Neural progenitor cell (in vitro differentiated cells): ENCODE data around the gene CCNT1. TPM values are rescaled to one million over a fixed set of nuclear protein-coding genes. Genes with fewer than 3 reads are reported as not detected.

Source experiments
- DNase-seq: peaks from one replicate; pipeline ENCODE4 v3.0.0-alpha.2; 2016; ENCODE audit warnings: low spot score
- H2AFZ ChIP-seq: fragments of 200-600 bp; sonication (generic); replicated peaks from 2 replicates; pipeline ENCODE4 v1.6.1; 2016; ENCODE audit warnings: antibody characterized with exemption
- H3F3A ChIP-seq: fragments of 200-600 bp; sonication (generic); 2 replicates; pipeline ENCODE4 v1.6.1; 2016; ENCODE audit warnings: antibody characterized with exemption, low read depth
- H3K27ac ChIP-seq: fragments of 200-600 bp; sonication (generic); 2 replicates; pipeline ENCODE4 v1.5.1; 2016; ENCODE audit warnings: mild to moderate bottlenecking
- H3K27me3 ChIP-seq: fragments of 200-600 bp; sonication (generic); 2 replicates; pipeline ENCODE4 v1.6.1; 2016; ENCODE audit warnings: mild to moderate bottlenecking, moderate library complexity
- H3K36me3 ChIP-seq: fragments of 200-600 bp; sonication (generic); 2 replicates; pipeline ENCODE4 v1.5.1; 2016
- H3K4me1 ChIP-seq: fragments of 200-600 bp; sonication (generic); 2 replicates; pipeline ENCODE4 v1.6.1; 2016; ENCODE audit warnings: mixed run types
- H3K4me2 ChIP-seq: fragments of 200-600 bp; sonication (generic); 2 replicates; pipeline ENCODE4 v1.6.1; 2016
- H3K4me3 ChIP-seq: fragments of 200-600 bp; sonication (generic); 2 replicates; pipeline ENCODE4 v1.5.1; 2016
- H3K79me2 ChIP-seq: fragments of 200-600 bp; sonication (generic); 2 replicates; pipeline ENCODE4 v1.6.1; 2016; ENCODE audit warnings: low read depth
- H3K9ac ChIP-seq: fragments of 200-600 bp; sonication (generic); 2 replicates; pipeline ENCODE4 v1.6.1; 2016
- H3K9me3 ChIP-seq: fragments of 200-600 bp; sonication (generic); 2 replicates; pipeline ENCODE4 v1.5.1; 2016; ENCODE audit warnings: low read depth
- H4K20me1 ChIP-seq: fragments of 200-600 bp; sonication (generic); 2 replicates; pipeline ENCODE4 v1.6.1; 2016; ENCODE audit warnings: low read depth
- H3K27ac Mint-ChIP-seq: 3 replicates; pipeline ENCODE4 v1.8.0; 2021; ENCODE audit warnings: mixed read lengths
- H3K27me3 Mint-ChIP-seq: 2 replicates; pipeline ENCODE4 v1.8.0; 2022; ENCODE audit warnings: low read depth, mild to moderate bottlenecking, inconsistent platforms, moderate library complexity, mixed read lengths; ENCODE audit not compliant: insufficient read depth
- H3K36me3 Mint-ChIP-seq: 3 replicates; pipeline ENCODE4 v1.8.0; 2021; ENCODE audit warnings: mixed read lengths
- H3K4me1 Mint-ChIP-seq: 3 replicates; pipeline ENCODE4 v1.8.0; 2021; ENCODE audit warnings: mixed read lengths
- H3K4me3 Mint-ChIP-seq: 3 replicates; pipeline ENCODE4 v1.8.0; 2021; ENCODE audit warnings: mild to moderate bottlenecking, moderate library complexity, mixed read lengths
- H3K9me3 Mint-ChIP-seq: 3 replicates; pipeline ENCODE4 v1.8.0; 2020; ENCODE audit warnings: mixed read lengths
- CTCF ChIP-seq: fragments of 200-600 bp; sonication (generic); IDR thresholded peaks from 2 replicates; pipeline ENCODE4 v1.5.1; 2017; ENCODE audit warnings: antibody characterized with exemption, mild to moderate bottlenecking
- EZH2 ChIP-seq: fragments of 200-600 bp; sonication (generic); IDR thresholded peaks from 2 replicates; pipeline ENCODE4 v1.6.1; 2017; ENCODE audit warnings: antibody characterized with exemption, mild to moderate bottlenecking, moderate library complexity
- EZH2phosphoT487 ChIP-seq: fragments of 200-600 bp; sonication (generic); IDR thresholded peaks from 2 replicates; pipeline ENCODE4 v1.6.1; 2017; ENCODE audit warnings: antibody characterized with exemption
- total RNA-seq: library from RNA; depleted of rRNA; stranded (reverse); fragments of >200 nt; gene quantifications from 2 replicates; pipeline ENCODE4 v1.2.3, GENCODE V29; 2015; ENCODE audit warnings: low replicate concordance

The CCNT1 gene
- total RNA-seq, 1 donor from 2014 or later, result 64.2 TPM

- Mint-ChIP-seq H3K36me3 (peaks cover 23% of the 10 kb centered on the region), H3K4me3 (no peak overlapping the region), H3K4me1 (no peaks in the 10 kb centered on the region), H3K9me3 (no peaks in the 10 kb centered on the region), H3K27ac (no peak overlapping the region), H3K27me3 (peaks cover 2% of the 10 kb centered on the region)
- no peaks in the 10 kb centered on the region for H3K27me3 ChIP-seq
- peaks cover 21% of the 10 kb centered on the region for H3K79me2 ChIP-seq
- no peaks in the 10 kb centered on the region for H3K4me1 ChIP-seq
- H3F3A ChIP-seq, result peaks cover 15% of the 10 kb centered on the region
- no peak for DNase-seq
- peaks cover 4% of the 10 kb centered on the region for H3K36me3 ChIP-seq
- H3K4me2 ChIP-seq, result no peak overlapping the region
- peaks cover 20% of the 10 kb centered on the region for H4K20me1 ChIP-seq
- no peak overlapping the region for H2AFZ ChIP-seq
- H3K9ac ChIP-seq, result no peak overlapping the region
- TF ChIP-seq CTCF (no peak), EZH2 (no peak), EZH2phosphoT487 (no peak)
- no peaks in the 10 kb centered on the region for H3K9me3 ChIP-seq
- no peak overlapping the region for H3K4me3 ChIP-seq
- no peak overlapping the region for H3K27ac ChIP-seq
Measured at GRCh38 chr12:48688836-48689235, 27.7 kb downstream of the CCNT1 start.

GRCh38 chr12:48687592-48687991, 28.9 kb downstream of the CCNT1 start:
- no peak for DNase-seq
- no peak overlapping the region for H3K27ac Mint-ChIP-seq
- H3K4me1 ChIP-seq, result no peaks in the 10 kb centered on the region

GRCh38 chr12:48686615-48687334, 29.7 kb downstream of the CCNT1 start:
- peaks cover 15% of the 10 kb centered on the region for H3F3A ChIP-seq
- H3K4me1 Mint-ChIP-seq, result no peaks in the 10 kb centered on the region
- no peak overlapping the region for H3K9ac ChIP-seq
- H3K36me3 Mint-ChIP-seq, result peaks cover 12% of the 10 kb centered on the region
- no peak for DNase-seq
- peaks cover 17% of the 10 kb centered on the region for H4K20me1 ChIP-seq
- H3K9me3 Mint-ChIP-seq, result no peaks in the 10 kb centered on the region
- no peaks in the 10 kb centered on the region for H3K4me1 ChIP-seq
- peaks cover 12% of the 10 kb centered on the region for H3K79me2 ChIP-seq
- no peaks in the 10 kb centered on the region for H3K9me3 ChIP-seq
- TF ChIP-seq EZH2phosphoT487 (no peak), EZH2 (no peak), CTCF (no peak)
- no peak overlapping the region for H3K27ac Mint-ChIP-seq
- H3K4me2 ChIP-seq, result no peak overlapping the region
- peaks cover 4% of the 10 kb centered on the region for H3K36me3 ChIP-seq
- H2AFZ ChIP-seq, result no peak overlapping the region
- no peak overlapping the region for H3K4me3 ChIP-seq
- H3K27ac ChIP-seq, result no peak overlapping the region
- peaks cover 10% of the 10 kb centered on the region for H3K27me3 ChIP-seq
- H3K27me3 Mint-ChIP-seq, result peaks cover 2% of the 10 kb centered on the region
- no peak overlapping the region for H3K4me3 Mint-ChIP-seq

More at GRCh38 chr12:48687592-48687991, 28.9 kb downstream of the CCNT1 start:
- no peak overlapping the region for H3K9ac ChIP-seq
- Mint-ChIP-seq H3K27me3 (peaks cover 2% of the 10 kb centered on the region), H3K4me1 (no peaks in the 10 kb centered on the region), H3K36me3 (peaks cover 13% of the 10 kb centered on the region), H3K4me3 (no peak overlapping the region), H3K9me3 (no peaks in the 10 kb centered on the region)
- H2AFZ ChIP-seq, result no peak overlapping the region
- TF ChIP-seq EZH2 (no peak), CTCF (no peak), EZH2phosphoT487 (no peak)
- peaks cover 10% of the 10 kb centered on the region for H3K27me3 ChIP-seq
- H3K27ac ChIP-seq, result no peak overlapping the region
- peaks cover 17% of the 10 kb centered on the region for H4K20me1 ChIP-seq
- no peak overlapping the region for H3K4me3 ChIP-seq
- no peak overlapping the region for H3K4me2 ChIP-seq
- H3K79me2 ChIP-seq, result peaks cover 14% of the 10 kb centered on the region
- peaks cover 4% of the 10 kb centered on the region for H3K36me3 ChIP-seq
- no peaks in the 10 kb centered on the region for H3K9me3 ChIP-seq
- peaks cover 15% of the 10 kb centered on the region for H3F3A ChIP-seq
